Frontal cortex (tissue), 4 donors: ENCODE results near the gene ATP2B3. TPM values are rescaled to one million over a fixed set of nuclear protein-coding genes. Genes with fewer than 3 reads are reported as not detected.
"Not testable (repeated sequence)": the region's sequence is repeated elsewhere in the genome, so short reads cannot be mapped to it uniquely, and the experiment has no call there.

Experiments
- DNase-seq, 2 donors: peaks; one replicate each; pipeline ENCODE4 v3.0.0; 2012; ENCODE audit warnings: low spot score in 2 of 2
- FAIRE-seq: peaks from 2 replicates; lab custom pipeline; 2012; peaks lifted over from hg19 to GRCh38; lab: Jason Lieb, UNC
- total RNA-seq: library from RNA; depleted of rRNA; stranded (reverse); fragments of >200 nt; gene quantifications from one replicate; pipeline ENCODE4 v1.2.3, GENCODE V29; 2014
- donor health status: control.
- donor health status: control.
- donor health status: control.

Gene ATP2B3
- total RNA-seq, 1 donor from 2014 or later: 7.3 TPM

GRCh38 chrX:153603131-153603656, 85.8 kb downstream of the ATP2B3 start:
- no peak for FAIRE-seq
- DNase-seq: no peak

GRCh38 chrX:153604666-153605380, 87.4 kb downstream of the ATP2B3 start:
- not testable (repeated sequence) for DNase-seq, FAIRE-seq

- FAIRE-seq: no peak
- no peak for DNase-seq
Measured at GRCh38 chrX:153606503-153606902, 89.1 kb downstream of the ATP2B3 start.

GRCh38 chrX:153608376-153608775, 90.9 kb downstream of the ATP2B3 start:
- DNase-seq (no peak), FAIRE-seq (no peak)

GRCh38 chrX:153608806-153609205, 91.4 kb downstream of the ATP2B3 start:
- no peak for DNase-seq
- FAIRE-seq: no peak

- no peak for FAIRE-seq
- peak; percentile 62 to 68 for DNase-seq
Measured at GRCh38 chrX:153609917-153610835, 92.7 kb downstream of the ATP2B3 start.

GRCh38 chrX:153610836-153611213, 93.4 kb downstream of the ATP2B3 start:
- FAIRE-seq (no peak), DNase-seq (no peak)

- DNase-seq: no peak
- FAIRE-seq: no peak
Measured at GRCh38 chrX:153611298-153612095, 94.1 kb downstream of the ATP2B3 start.

- FAIRE-seq (no peak), DNase-seq (no peak)
Measured at GRCh38 chrX:153612413-153612812, 95.0 kb downstream of the ATP2B3 start.

- DNase-seq (no peak), FAIRE-seq (no peak)
Measured at GRCh38 chrX:153614818-153615217, 97.4 kb downstream of the ATP2B3 start.

- no peak for FAIRE-seq
Measured at GRCh38 chrX:153620576-153620975, 103.1 kb downstream of the ATP2B3 start.

GRCh38 chrX:153621949-153622598, 104.6 kb downstream of the ATP2B3 start:
- FAIRE-seq (no peak), DNase-seq (no peak)

More at GRCh38 chrX:153620576-153620975, 103.1 kb downstream of the ATP2B3 start:
- no peak for DNase-seq

- DNase-seq (no peak), FAIRE-seq (no peak)
Measured at GRCh38 chrX:153622661-153623309, 105.3 kb downstream of the ATP2B3 start.

- no peak for DNase-seq
- FAIRE-seq: no peak
Measured at GRCh38 chrX:153623310-153624029, 106.0 kb downstream of the ATP2B3 start.

GRCh38 chrX:153624196-153625091, 107.0 kb downstream of the ATP2B3 start:
- DNase-seq: no peak
- no peak for FAIRE-seq

- no peak for FAIRE-seq
- DNase-seq: no peak
Measured at GRCh38 chrX:153625271-153626024, 108.0 kb downstream of the ATP2B3 start.
